ENCODE measurements around the gene UBL4B. TPM values are rescaled to one million over a fixed set of nuclear protein-coding genes. Genes with fewer than 3 reads are reported as not detected.

Gene UBL4B
- total and polyA plus RNA-seq, 2 experiments from 2014 or later: not detected

- Histone ChIP-seq H3F3A (replicated peaks; ENCODE audit: low read depth) (no peaks in the 10 kb centered on the region), H3K9me2 (ENCODE audit: insufficient read depth) (no peaks in the 10 kb centered on the region), H3K4me3 (no peak overlapping the region), H3K4me1 (ENCODE audit: insufficient read depth) (no peaks in the 10 kb centered on the region), H4K20me1 (replicated peaks; ENCODE audit: insufficient read depth) (no peaks in the 10 kb centered on the region), H2AFZ (no peak overlapping the region), H3K36me3 (ENCODE audit: insufficient read depth) (no peaks in the 10 kb centered on the region), H3K4me2 (no peak overlapping the region), H3K27me3 (ENCODE audit: insufficient read depth) (no peaks in the 10 kb centered on the region), H3K79me2 (replicated peaks; ENCODE audit: insufficient read depth) (no peaks in the 10 kb centered on the region), H3K27ac (ENCODE audit: low read depth) (no peak overlapping the region)
- no peak overlapping the region for H3K4me3 Mint-ChIP-seq
- 0 out of 3 replicates have a peak, but pooled peaks cover 3% of the 10 kb centered on the region for H3K4me1 Mint-ChIP-seq
- no peak for DNase-seq (ENCODE audit: low spot score)
- peaks cover 12% of the 10 kb centered on the region for H3K27me3 Mint-ChIP-seq (ENCODE audit: insufficient read depth, low read depth, poor library complexity)
- H3K36me3 Mint-ChIP-seq (ENCODE audit: low read depth): no peaks in the 10 kb centered on the region
- no peak for ATAC-seq
- no peaks in the 10 kb centered on the region for H3K9me3 Mint-ChIP-seq
- H3K27ac Mint-ChIP-seq: no peak overlapping the region
- TF ChIP-seq, protein P1, sequence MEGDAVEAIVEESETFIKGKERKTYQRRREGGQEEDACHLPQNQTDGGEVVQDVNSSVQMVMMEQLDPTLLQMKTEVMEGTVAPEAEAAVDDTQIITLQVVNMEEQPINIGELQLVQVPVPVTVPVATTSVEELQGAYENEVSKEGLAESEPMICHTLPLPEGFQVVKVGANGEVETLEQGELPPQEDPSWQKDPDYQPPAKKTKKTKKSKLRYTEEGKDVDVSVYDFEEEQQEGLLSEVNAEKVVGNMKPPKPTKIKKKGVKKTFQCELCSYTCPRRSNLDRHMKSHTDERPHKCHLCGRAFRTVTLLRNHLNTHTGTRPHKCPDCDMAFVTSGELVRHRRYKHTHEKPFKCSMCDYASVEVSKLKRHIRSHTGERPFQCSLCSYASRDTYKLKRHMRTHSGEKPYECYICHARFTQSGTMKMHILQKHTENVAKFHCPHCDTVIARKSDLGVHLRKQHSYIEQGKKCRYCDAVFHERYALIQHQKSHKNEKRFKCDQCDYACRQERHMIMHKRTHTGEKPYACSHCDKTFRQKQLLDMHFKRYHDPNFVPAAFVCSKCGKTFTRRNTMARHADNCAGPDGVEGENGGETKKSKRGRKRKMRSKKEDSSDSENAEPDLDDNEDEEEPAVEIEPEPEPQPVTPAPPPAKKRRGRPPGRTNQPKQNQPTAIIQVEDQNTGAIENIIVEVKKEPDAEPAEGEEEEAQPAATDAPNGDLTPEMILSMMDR (conservative IDR thresholded peaks at IDR 0.05; ENCODE audit: low read depth in 2 of 2): no peak
- TF ChIP-seq ETS1 (IDR thresholded peaks at IDR 0.05): no peak
- no peak for TF ChIP-seq EZH2phosphoT487 (IDR thresholded peaks at IDR 0.05; ENCODE audit: unreplicated experiment)
Measured at GRCh38 chr1:110094931-110095654, 17.1 kb upstream of the UBL4B start.

DNA sequence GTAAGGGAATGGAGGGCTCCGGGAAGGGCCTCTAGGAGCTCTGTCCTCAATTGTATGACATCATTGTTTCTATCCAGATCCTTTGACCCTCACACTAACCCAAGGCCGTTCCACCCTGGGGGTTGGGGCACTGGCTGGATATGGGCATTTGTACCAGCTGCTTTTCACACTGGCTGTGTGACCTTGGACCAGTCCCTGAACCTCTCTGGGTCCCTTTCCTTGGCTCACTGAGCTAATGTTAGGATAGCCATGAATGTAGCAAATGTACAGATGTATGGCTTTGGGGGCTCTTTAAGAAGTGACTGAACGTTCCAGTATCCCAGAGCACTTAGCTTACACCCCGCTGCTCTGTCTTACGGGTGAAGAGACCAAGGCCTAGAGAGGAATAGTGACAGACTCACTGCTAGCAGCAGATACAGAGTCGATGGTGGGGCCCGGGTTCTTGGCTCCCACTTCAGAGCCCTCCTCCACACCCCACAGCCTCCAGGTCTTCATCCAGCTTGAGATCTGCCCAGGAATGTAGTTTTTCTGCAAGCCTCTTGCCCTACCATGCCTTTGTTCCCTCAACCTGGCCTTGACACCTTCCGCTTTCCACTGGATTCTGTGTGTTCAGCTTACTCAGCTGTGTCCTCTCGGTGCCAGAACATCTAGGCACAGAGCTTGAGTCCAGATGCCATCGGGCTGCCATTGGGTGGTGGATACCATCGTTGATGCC, 14.6 kb upstream of the UBL4B start:
- Mint-ChIP-seq H3K36me3 (ENCODE audit: low read depth) (no peaks in the 10 kb centered on the region), H3K4me3 (no peak overlapping the region), H3K27me3 (ENCODE audit: insufficient read depth, low read depth, poor library complexity) (peaks cover 16% of the 10 kb centered on the region), H3K4me1 (0 out of 3 replicates have a peak, but pooled peaks cover 3% of the 10 kb centered on the region), H3K9me3 (no peaks in the 10 kb centered on the region), H3K27ac (no peak overlapping the region)
- Histone ChIP-seq H3K27ac (ENCODE audit: low read depth) (no peak overlapping the region), H4K20me1 (replicated peaks; ENCODE audit: insufficient read depth) (no peaks in the 10 kb centered on the region), H3K4me3 (no peak overlapping the region), H3K9me2 (ENCODE audit: insufficient read depth) (no peaks in the 10 kb centered on the region), H3K36me3 (ENCODE audit: insufficient read depth) (no peaks in the 10 kb centered on the region), H3F3A (replicated peaks; ENCODE audit: low read depth) (no peaks in the 10 kb centered on the region), H3K4me1 (ENCODE audit: insufficient read depth) (no peaks in the 10 kb centered on the region), H3K79me2 (replicated peaks; ENCODE audit: insufficient read depth) (no peaks in the 10 kb centered on the region), H3K27me3 (ENCODE audit: insufficient read depth) (no peaks in the 10 kb centered on the region), H3K4me2 (no peak overlapping the region), H2AFZ (no peak overlapping the region)
- TF ChIP-seq STAT1 (IDR thresholded peaks at IDR 0.05; ENCODE audit: unreplicated experiment) (no peak), EZH2 (IDR thresholded peaks at IDR 0.05; ENCODE audit: low read depth, unreplicated experiment) (no peak)
- no peak for DNase-seq (ENCODE audit: low spot score)
- no peak for ATAC-seq
